ENCODE data around the gene TUBB2B.

GRCh38 chr6:3212261-3212660 is 15.2 kb downstream of the TUBB2B start:
- TF ChIP-seq CTCF (conservative IDR thresholded peaks at IDR 0.05; ENCODE audit: low read length) (no peak), EZH2phosphoT487 (IDR thresholded peaks at IDR 0.05; ENCODE audit: borderline replicate concordance, low read depth, low read length) (no peak)

All from OCI-LY7 (cell line).